Muscle of back (tissue), 11 donors: ENCODE measurements around the gene SPZ1. TPM values are rescaled to one million over a fixed set of nuclear protein-coding genes. Genes with fewer than 3 reads are reported as not detected.
"Not testable (repeated sequence)": the region's sequence is repeated elsewhere in the genome, so short reads cannot be mapped to it uniquely, and the experiment has no call there.

ENCODE experiments used
- DNase-seq, 3 donors: peaks; one replicate each; pipeline versions ENCODE4 v3.0.0 to v3.0.0-alpha.2; 2013
- polyA plus RNA-seq, 10 donors: library from polyadenylated mRNA; unstranded; fragments of 120-200 nt; gene quantifications; one replicate each; pipeline ENCODE4 v1.2.1, GENCODE V29; 2013; ENCODE audit not compliant: insufficient read length in 10 of 10

SPZ1 gene
- polyA plus RNA-seq, 10 donors, result 0.08 TPM; not detected in 9

- DNase-seq, result no peak
These were observed 17.6 kb downstream of the SPZ1 start for GRCh38 chr5:80337379-80337778.

- no peak for DNase-seq
These were observed 19.3 kb downstream of the SPZ1 start for GRCh38 chr5:80339116-80339515.

- no peak for DNase-seq
These were observed 21.4 kb downstream of the SPZ1 start for GRCh38 chr5:80341016-80341775.

- no peak for DNase-seq
These were observed 23.3 kb downstream of the SPZ1 start for GRCh38 chr5:80343067-80343466.

- no peak for DNase-seq
These were observed 26.3 kb downstream of the SPZ1 start for GRCh38 chr5:80346055-80346454.

- DNase-seq, result no peak
These were observed 28.4 kb downstream of the SPZ1 start for GRCh38 chr5:80348171-80348570.

- DNase-seq, result not testable (repeated sequence)
These were observed 31.2 kb downstream of the SPZ1 start for GRCh38 chr5:80351019-80351418.

GRCh38 chr5:80355686-80356085, 35.9 kb downstream of the SPZ1 start:
- no peak for DNase-seq

- DNase-seq, result no peak
These were observed 37.9 kb downstream of the SPZ1 start for GRCh38 chr5:80357671-80358070.

GRCh38 chr5:80360914-80361444, 41.2 kb downstream of the SPZ1 start:
- DNase-seq, result no peak

GRCh38 chr5:80364892-80365291, 45.1 kb downstream of the SPZ1 start:
- DNase-seq, result no peak

GRCh38 chr5:80368661-80369480, 49.1 kb downstream of the SPZ1 start:
- no peak for DNase-seq

- no peak for DNase-seq
These were observed 49.7 kb downstream of the SPZ1 start for GRCh38 chr5:80369521-80369920.

GRCh38 chr5:80370390-80370789, 50.6 kb downstream of the SPZ1 start:
- no peak for DNase-seq

Other genes starting within 250 kb of the SPZ1 start
- 10 to 100 TPM; 14.9 to 24.1 (median 20.0) TPM for gene SERINC5, start 64.0 kb upstream of the SPZ1 start, polyA plus RNA-seq
- gene ZFYVE16, start 88.1 kb downstream of the SPZ1 start, polyA plus RNA-seq, result 10 to 100 TPM; 42.7 to 83.1 (median 55.9) TPM
- gene FAM151B, start 168.1 kb downstream of the SPZ1 start, polyA plus RNA-seq, result 1 to 10 TPM; 3.0 to 5.8 (median 4.4) TPM